Osteocyte (in vitro differentiated cells): ENCODE data around the gene METTL14. TPM values are rescaled to one million over a fixed set of nuclear protein-coding genes. Genes with fewer than 3 reads are reported as not detected.
A peak's percentile ranks its signal among the peaks of the same experiment; 100 is the strongest.

Experiments used
- DNase-seq: peaks from one replicate; pipeline ENCODE4 v3.0.0; 2021; ENCODE audit warnings: mixed read lengths; ENCODE audit not compliant: unreplicated experiment; ENCODE audit errors: extremely low spot score
- H3K27ac Mint-ChIP-seq: one replicate; pipeline ENCODE4 v1.8.0; 2021; ENCODE audit warnings: mild to moderate bottlenecking, mixed read lengths; ENCODE audit not compliant: unreplicated experiment
- H3K27me3 Mint-ChIP-seq: one replicate; pipeline ENCODE4 v1.8.0; 2021; ENCODE audit warnings: mixed read lengths; ENCODE audit not compliant: unreplicated experiment
- H3K36me3 Mint-ChIP-seq: one replicate; pipeline ENCODE4 v1.8.0; 2021; ENCODE audit warnings: mixed read lengths; ENCODE audit not compliant: unreplicated experiment
- H3K4me1 Mint-ChIP-seq: one replicate; pipeline ENCODE4 v1.8.0; 2021; ENCODE audit warnings: mixed read lengths; ENCODE audit not compliant: unreplicated experiment
- H3K4me3 Mint-ChIP-seq: one replicate; pipeline ENCODE4 v1.8.0; 2021; ENCODE audit warnings: mild to moderate bottlenecking, moderate library complexity, mixed read lengths; ENCODE audit not compliant: unreplicated experiment
- H3K9me3 Mint-ChIP-seq: one replicate; pipeline ENCODE4 v1.8.0; 2021; ENCODE audit warnings: mixed read lengths; ENCODE audit not compliant: unreplicated experiment
- CTCF ChIP-seq: fragments of 200-600 bp; sonication (generic); IDR thresholded peaks from 2 replicates; pipeline ENCODE4 v1.5.0; 2021; ENCODE audit warnings: antibody characterized with exemption, mild to moderate bottlenecking, moderate library complexity
- total RNA-seq: library from RNA; stranded (reverse); gene quantifications from 2 replicates; pipeline ENCODE4 v1.2.1, GENCODE V29; 2021

METTL14 gene
- total RNA-seq, 1 donor from 2014 or later, result 54.5 TPM

GRCh38 chr4:118712872-118713271, 27.7 kb downstream of the METTL14 start:
- H3K27ac Mint-ChIP-seq, result no peak overlapping the region
- H3K36me3 Mint-ChIP-seq, result peaks cover 36% of the 10 kb centered on the region
- no peak for TF ChIP-seq CTCF
- peaks cover 30% of the 10 kb centered on the region for H3K4me1 Mint-ChIP-seq
- H3K27me3 Mint-ChIP-seq, result no peaks in the 10 kb centered on the region
- no peak overlapping the region for H3K4me3 Mint-ChIP-seq
- no peaks in the 10 kb centered on the region for H3K9me3 Mint-ChIP-seq
- no peak for DNase-seq

- H3K27ac Mint-ChIP-seq, result no peak overlapping the region
- no peaks in the 10 kb centered on the region for H3K27me3 Mint-ChIP-seq
- TF ChIP-seq CTCF, result no peak
- DNase-seq, result no peak
- no peak overlapping the region for H3K4me3 Mint-ChIP-seq
- H3K36me3 Mint-ChIP-seq, result peaks cover 27% of the 10 kb centered on the region
- no peaks in the 10 kb centered on the region for H3K9me3 Mint-ChIP-seq
- H3K4me1 Mint-ChIP-seq, result peaks cover 30% of the 10 kb centered on the region
Observed at GRCh38 chr4:118714682-118715081, 29.5 kb downstream of the METTL14 start.

- peaks cover 28% of the 10 kb centered on the region for H3K36me3 Mint-ChIP-seq
- no peak for DNase-seq
- H3K4me3 Mint-ChIP-seq, result no peak overlapping the region
- no peaks in the 10 kb centered on the region for H3K27me3 Mint-ChIP-seq
- H3K4me1 Mint-ChIP-seq, result peaks cover 18% of the 10 kb centered on the region
- TF ChIP-seq CTCF, result no peak
- peak overlapping the region; percentile 67 for H3K27ac Mint-ChIP-seq
- no peaks in the 10 kb centered on the region for H3K9me3 Mint-ChIP-seq
Observed at GRCh38 chr4:118716304-118716703, 31.1 kb downstream of the METTL14 start.

- Mint-ChIP-seq H3K27me3 (no peaks in the 10 kb centered on the region), H3K27ac (no peak overlapping the region), H3K9me3 (no peaks in the 10 kb centered on the region), H3K4me3 (no peak overlapping the region), H3K4me1 (peaks cover 13% of the 10 kb centered on the region), H3K36me3 (peaks cover 33% of the 10 kb centered on the region)
- TF ChIP-seq CTCF, result no peak
- no peak for DNase-seq
Observed at GRCh38 chr4:118718511-118719170, 33.4 kb downstream of the METTL14 start.

GRCh38 chr4:118721752-118722151, 36.6 kb downstream of the METTL14 start:
- Mint-ChIP-seq H3K4me1 (peaks cover 2% of the 10 kb centered on the region), H3K27ac (no peak overlapping the region), H3K36me3 (peaks cover 55% of the 10 kb centered on the region), H3K4me3 (no peak overlapping the region), H3K27me3 (no peaks in the 10 kb centered on the region), H3K9me3 (no peaks in the 10 kb centered on the region)
- no peak for DNase-seq
- no peak for TF ChIP-seq CTCF
